SK-N-SH (cell line): Measurements from ENCODE around the gene BSN.

Experiments
- EP300 ChIP-seq, 2 experiments: IDR thresholded peaks; 2 replicates each; pipeline versions ENCODE4 v1.4.0 to v1.6.1; 2012; ENCODE audit warnings: borderline replicate concordance in 1 of 2, low read depth in 1 of 2, low read length in 1 of 2
- FOSL2 ChIP-seq: IDR thresholded peaks from 2 replicates; pipeline ENCODE4 v1.4.0; 2012; ENCODE audit warnings: low read depth, mild to moderate bottlenecking, moderate library complexity, borderline replicate concordance
- GABPA ChIP-seq: IDR thresholded peaks from 2 replicates; pipeline ENCODE4 v1.4.0; 2012; ENCODE audit warnings: low read depth, mild to moderate bottlenecking
- TF ChIP-seq, protein P1 (sequence below): fragments of 200-600 bp; sonication (generic); IDR thresholded peaks from 2 replicates; pipeline ENCODE4 v1.6.1; 2017; ENCODE audit warnings: antibody characterized with exemption, mild to moderate bottlenecking, moderate library complexity

GRCh38 chr3:49602877-49603411 lies 48.7 kb downstream of the BSN start:
- no peak for TF ChIP-seq GABPA
- no peak for TF ChIP-seq EP300 (IDR thresholded peaks at IDR 0.05; ENCODE audit: borderline replicate concordance in 1 of 2, low read depth in 1 of 2, low read length in 1 of 2)
- TF ChIP-seq, protein P1, sequence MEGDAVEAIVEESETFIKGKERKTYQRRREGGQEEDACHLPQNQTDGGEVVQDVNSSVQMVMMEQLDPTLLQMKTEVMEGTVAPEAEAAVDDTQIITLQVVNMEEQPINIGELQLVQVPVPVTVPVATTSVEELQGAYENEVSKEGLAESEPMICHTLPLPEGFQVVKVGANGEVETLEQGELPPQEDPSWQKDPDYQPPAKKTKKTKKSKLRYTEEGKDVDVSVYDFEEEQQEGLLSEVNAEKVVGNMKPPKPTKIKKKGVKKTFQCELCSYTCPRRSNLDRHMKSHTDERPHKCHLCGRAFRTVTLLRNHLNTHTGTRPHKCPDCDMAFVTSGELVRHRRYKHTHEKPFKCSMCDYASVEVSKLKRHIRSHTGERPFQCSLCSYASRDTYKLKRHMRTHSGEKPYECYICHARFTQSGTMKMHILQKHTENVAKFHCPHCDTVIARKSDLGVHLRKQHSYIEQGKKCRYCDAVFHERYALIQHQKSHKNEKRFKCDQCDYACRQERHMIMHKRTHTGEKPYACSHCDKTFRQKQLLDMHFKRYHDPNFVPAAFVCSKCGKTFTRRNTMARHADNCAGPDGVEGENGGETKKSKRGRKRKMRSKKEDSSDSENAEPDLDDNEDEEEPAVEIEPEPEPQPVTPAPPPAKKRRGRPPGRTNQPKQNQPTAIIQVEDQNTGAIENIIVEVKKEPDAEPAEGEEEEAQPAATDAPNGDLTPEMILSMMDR = no peak
- TF ChIP-seq FOSL2 = no peak
